ENCODE measurements around the gene FDX2. TPM values are rescaled to one million over a fixed set of nuclear protein-coding genes. Genes with fewer than 3 reads are reported as not detected.
A peak's percentile ranks its signal among the peaks of the same experiment; 100 is the strongest.

Gene FDX2
- total and polyA plus RNA-seq, 2 of the 8 experiments (the other 6 are each of a cell fraction or from before 2014, with no cell fraction given) = 27.0 to 64.4 TPM

- Histone ChIP-seq H3K4me2 (ENCODE audit: insufficient read depth in 1 of 2, low read depth in 2 of 2, low read length in 2 of 2) (peak overlapping the region in 1 of 2 experiments; percentile 79; a peak in 3 of 4 replicates), H3K27me3 (replicated peaks in 1 of 4; ENCODE audit: control insufficient read depth in 3 of 4, extremely low read depth in 1 of 4, insufficient read depth in 3 of 4, low read length in 3 of 4) (no peaks in the 10 kb centered on the region), H3K56ac (replicated peaks; ENCODE audit: insufficient read length, low read depth, low read length) (no peak overlapping the region), H3K79me1 (ENCODE audit: low read depth, low read length) (no peaks in the 10 kb centered on the region; the same call in 1 of the 2 replicates), H4K8ac (ENCODE audit: extremely low read depth, insufficient read depth, low read length) (no peak overlapping the region; the same call in 1 of the 2 replicates), H3K4ac (replicated peaks; ENCODE audit: insufficient read length, low read depth, low read length) (no peak overlapping the region), H3K14ac (ENCODE audit: insufficient read length) (no peak overlapping the region), H4K20me1 (replicated peaks in 1 of 2; ENCODE audit: control insufficient read depth in 1 of 2, insufficient read depth in 2 of 2, low read length in 2 of 2) (no peaks in the 10 kb centered on the region), H2BK20ac (ENCODE audit: low read length) (no peak overlapping the region), H3K23me2 (ENCODE audit: low read depth, low read length) (peaks cover 3% of the 10 kb centered on the region; the same call in 1 of the 2 replicates), H3K23ac (ENCODE audit: insufficient read length) (no peak overlapping the region), H3K9ac (replicated peaks in 1 of 4; ENCODE audit: extremely low read depth in 1 of 4, low read depth in 3 of 4, low read length in 3 of 4) (0 out of 7 replicates have a peak overlapping the region, but pooled peaks of 1 of the 4 experiments have one; percentile 71), H4K5ac (ENCODE audit: insufficient read length, low read depth, low read length) (no peak overlapping the region), H2BK15ac (ENCODE audit: low read length) (no peak overlapping the region), H2BK5ac (ENCODE audit: low read depth, low read length) (no peak overlapping the region), H3K4me3 (ENCODE audit: extremely low read depth in 1 of 4, insufficient read depth in 2 of 4, low read depth in 3 of 4, low read length in 4 of 4) (peak overlapping the region in 1 of 4 experiments; percentile 91; a peak in 2 of 8 replicates), H2AFZ (ENCODE audit: low read length) (no peak overlapping the region), H2BK12ac (ENCODE audit: low read depth, low read length) (no peak overlapping the region), H3K4me1 (replicated peaks in 1 of 4; ENCODE audit: control insufficient read depth in 3 of 4, insufficient read depth in 4 of 4, low read length in 3 of 4) (no peaks in the 10 kb centered on the region; a peak in 1 of 7 replicates), H3K18ac (ENCODE audit: extremely low read depth, low read length) (no peak overlapping the region; the same call in 1 of the 2 replicates), H4K91ac (replicated peaks; ENCODE audit: insufficient read length, low read length) (no peak overlapping the region), H3K36me3 (ENCODE audit: control insufficient read depth in 2 of 4, insufficient read depth in 4 of 4, low read length in 3 of 4) (peaks cover 9 to 32% (median 23%) of the 10 kb centered on the region in 4 experiments), H3K9me3 (ENCODE audit: insufficient read depth in 2 of 2, low read depth in 1 of 2, low read length in 1 of 2) (no peaks in the 10 kb centered on the region), H2BK120ac (replicated peaks; ENCODE audit: low read depth, low read length) (no peak overlapping the region), H3K27ac (ENCODE audit: low read depth, low read length) (peak overlapping the region; percentile 11; the same call in 1 of the 2 replicates), H3K79me2 (ENCODE audit: control insufficient read depth in 1 of 2, insufficient read depth in 2 of 2, low read length in 2 of 2) (no peaks in the 10 kb centered on the region), H2AK5ac (ENCODE audit: low read depth, low read length) (no peak overlapping the region)
- DNase-seq (ENCODE audit: low read depth in 1 of 2, low spot score in 2 of 2) = no peak
- WGBS, 2 experiments (ENCODE audit: extremely low coverage in 1 of 2, insufficient coverage in 1 of 2, insufficient read length in 1 of 2, insufficient replicate concordance in 2 of 2, low coverage in 1 of 2, low lambda C conversion rate in 2 of 2, missing lambda C conversion rate in 1 of 2) = 84% methylated on average over 10 of the region's 19 CpGs; no CpG with 5 or more reads in 1 of the 2 experiments
- no peak for FAIRE-seq
- CTCF ChIA-PET (ENCODE audit: partially characterized antibody) = interaction anchor here (0.5 to 2.5 kb wide), 5 partner anchors 54 to 74 kb away, joined by 3 to 11 read pairs (median 3); no protein-coding TSS in a partner anchor
- POLR2A ChIA-PET (ENCODE audit: partially characterized antibody) = interaction anchor here (1.1 to 11.4 kb wide), 7 partner anchors 8 to 51 kb away, joined by 3 to 104 read pairs (median 5); partner anchors contain the start of genes ICAM5 and RAVER1
- TF ChIP-seq NANOG (IDR thresholded peaks at IDR 0.05; ENCODE audit: insufficient read depth, low read depth, low read length, poor library complexity, severe bottlenecking) (no peak), RAD21 (IDR thresholded peaks at IDR 0.05 in 1 of 2, conservative IDR thresholded peaks at IDR 0.05 in 1 of 2; ENCODE audit: low read depth in 2 of 2, low read length in 2 of 2) (no peak), CEBPB (IDR thresholded peaks at IDR 0.05; ENCODE audit: low read depth, low read length) (no peak)
These were observed 622 bp upstream of the FDX2 start for GRCh38 chr19:10316229-10317044.
